ENCODE results near the gene CKM.
"Not testable (repeated sequence)": the region's sequence is repeated elsewhere in the genome, so short reads cannot be mapped to it uniquely, and the experiment has no call there.

CKM gene

DNA sequence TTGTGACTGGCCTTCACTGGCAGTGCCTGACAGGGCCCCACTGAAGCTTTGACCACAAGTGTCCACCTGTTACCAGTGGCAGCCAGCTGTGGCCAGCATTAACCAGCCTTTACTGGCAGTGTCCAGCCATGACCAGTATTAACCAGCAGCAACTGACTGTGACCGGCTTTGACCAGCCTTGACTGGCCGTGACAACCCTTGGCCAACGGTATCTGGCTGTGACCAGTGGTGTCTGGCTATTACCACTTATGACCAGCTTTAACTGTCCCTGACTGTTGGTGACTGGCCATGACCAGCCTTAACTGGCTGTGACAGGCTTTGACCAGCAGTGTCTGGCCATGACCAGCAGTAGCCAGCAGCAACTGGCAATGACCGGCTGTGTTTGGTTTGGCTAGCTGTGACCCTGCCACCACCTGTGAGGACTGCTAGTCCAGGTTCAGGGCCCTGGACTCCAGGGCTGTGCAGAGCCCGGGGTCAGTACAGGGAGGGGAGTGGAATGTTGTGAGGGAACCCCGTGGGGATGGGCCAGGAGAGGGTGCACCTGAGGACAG is 32.2 kb downstream of the CKM start:
- DNase-seq (ENCODE audit: low read depth): no peak

DNA sequence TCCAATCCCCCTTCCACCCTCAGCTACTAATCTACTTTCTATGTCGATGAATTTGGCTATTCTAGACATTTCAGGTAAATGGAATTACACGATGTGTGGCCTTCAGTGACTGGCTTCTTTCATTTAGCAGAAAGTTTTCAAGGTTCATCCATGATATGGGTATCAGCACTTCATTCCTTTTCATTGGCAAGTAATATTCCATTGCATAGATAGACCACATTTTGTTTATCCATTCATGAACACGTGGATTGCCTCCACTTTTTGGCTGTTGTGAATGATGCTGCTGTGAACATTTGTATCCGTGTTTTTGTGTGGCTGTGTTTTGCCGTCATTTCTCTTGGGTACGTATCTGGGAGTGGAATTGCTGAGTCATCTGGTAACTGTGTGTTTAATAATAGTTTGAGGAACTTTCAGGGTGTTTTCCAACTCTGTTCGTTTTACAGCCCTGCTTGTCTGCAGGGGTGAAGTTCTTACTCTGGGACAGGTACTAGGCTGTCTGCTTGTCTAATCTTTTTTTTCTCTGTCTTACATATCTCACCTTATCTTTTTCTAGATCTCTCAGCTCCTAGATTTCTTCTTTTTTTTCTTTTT is 39.1 kb downstream of the CKM start:
- DNase-seq (ENCODE audit: low read depth): no peak

DNA sequence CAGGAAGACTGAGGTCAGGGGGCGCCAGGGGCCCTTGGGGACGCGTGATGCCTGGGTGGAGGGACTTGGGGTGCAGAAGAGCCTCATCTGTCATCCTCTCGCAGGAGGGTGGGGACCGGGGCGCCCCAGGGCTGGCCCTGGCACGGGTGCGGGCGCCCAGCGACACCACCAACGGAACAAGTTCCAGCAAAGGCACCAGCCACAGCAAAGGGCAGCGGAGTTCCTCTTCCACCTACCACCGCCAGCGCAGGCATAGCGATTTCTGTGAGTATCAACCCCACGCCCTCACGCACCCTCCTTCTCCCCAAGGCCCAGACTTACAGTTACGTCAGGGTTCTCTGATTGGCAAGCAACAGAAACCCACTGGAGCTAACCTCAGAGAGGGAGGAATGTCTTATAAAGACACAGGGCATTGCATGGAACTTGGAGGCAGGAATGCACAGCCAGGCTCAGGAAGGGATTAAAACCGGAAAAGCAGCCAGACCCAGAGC is 42.2 kb downstream of the CKM start:
- no peak for DNase-seq (ENCODE audit: low read depth)

DNA sequence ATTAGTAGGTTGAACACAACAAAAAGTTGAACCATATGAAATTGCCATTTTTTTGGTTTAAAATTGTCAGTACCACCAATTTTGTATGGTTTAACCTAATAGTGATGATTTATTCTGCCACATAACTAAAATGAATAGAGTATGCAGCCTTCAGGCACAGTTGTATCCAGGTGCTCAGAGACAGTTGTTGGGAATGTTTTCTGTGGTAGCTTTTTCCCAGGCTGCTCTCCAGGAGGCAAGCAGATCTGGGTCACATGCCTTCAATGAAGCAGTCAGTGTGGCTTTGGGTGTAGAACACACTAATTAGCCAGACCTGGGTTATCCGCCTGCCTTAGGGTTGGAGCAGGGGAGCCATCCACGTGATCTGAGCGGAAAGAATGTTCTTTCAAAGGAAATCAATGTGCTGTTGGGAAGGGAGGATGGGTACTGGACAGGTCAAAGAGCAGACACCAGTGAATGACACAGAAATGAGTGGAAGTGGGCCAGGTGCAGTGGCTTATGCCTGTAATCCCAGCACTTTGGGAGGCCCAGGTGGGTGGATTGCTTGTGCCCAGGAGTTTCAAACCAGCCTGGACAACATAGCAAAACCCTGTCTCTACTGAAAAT is 43.0 kb downstream of the CKM start:
- DNase-seq (ENCODE audit: low read depth): no peak

DNA sequence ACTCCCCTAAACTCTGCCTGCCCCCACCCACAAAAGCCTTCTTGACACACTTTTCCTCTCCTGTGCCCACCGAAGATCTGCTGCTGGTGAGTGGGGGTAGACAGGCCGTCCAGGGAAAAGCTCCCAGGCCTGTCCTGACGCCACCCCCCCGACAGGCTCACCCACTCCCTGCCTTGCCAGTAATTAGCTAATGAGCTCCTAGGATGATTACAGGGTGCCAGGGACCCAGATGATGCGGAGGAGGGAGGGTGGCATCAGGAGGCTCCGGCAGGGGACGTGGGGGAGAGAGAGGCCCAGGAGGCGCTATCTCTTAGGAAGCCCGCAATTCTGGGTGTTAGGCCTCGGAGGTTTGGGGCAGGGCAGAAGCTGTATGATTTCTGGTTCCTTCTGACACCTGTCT is 44.6 kb downstream of the CKM start:
- no peak for DNase-seq (ENCODE audit: low read depth)

DNA sequence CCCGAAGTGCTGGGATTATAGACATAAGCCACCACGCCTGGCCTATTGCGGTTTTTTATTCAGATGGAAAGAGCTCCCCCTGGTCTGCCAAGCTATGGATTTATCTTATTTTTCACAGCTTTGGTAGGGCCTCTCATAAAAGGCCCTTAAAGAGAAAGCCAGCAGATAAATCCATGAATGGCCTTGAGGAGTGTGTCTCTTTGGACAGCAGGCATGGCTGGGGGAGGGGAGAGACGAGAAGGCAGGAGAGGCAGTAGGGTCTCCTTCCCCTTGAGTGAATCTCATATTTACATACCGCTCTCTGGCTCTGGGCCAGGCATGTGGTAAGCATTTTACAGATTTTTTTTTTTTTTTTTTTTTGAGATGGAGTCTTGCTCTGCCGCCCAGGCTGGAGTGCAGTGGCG is 46.4 kb downstream of the CKM start:
- DNase-seq (ENCODE audit: low read depth): no peak

DNA sequence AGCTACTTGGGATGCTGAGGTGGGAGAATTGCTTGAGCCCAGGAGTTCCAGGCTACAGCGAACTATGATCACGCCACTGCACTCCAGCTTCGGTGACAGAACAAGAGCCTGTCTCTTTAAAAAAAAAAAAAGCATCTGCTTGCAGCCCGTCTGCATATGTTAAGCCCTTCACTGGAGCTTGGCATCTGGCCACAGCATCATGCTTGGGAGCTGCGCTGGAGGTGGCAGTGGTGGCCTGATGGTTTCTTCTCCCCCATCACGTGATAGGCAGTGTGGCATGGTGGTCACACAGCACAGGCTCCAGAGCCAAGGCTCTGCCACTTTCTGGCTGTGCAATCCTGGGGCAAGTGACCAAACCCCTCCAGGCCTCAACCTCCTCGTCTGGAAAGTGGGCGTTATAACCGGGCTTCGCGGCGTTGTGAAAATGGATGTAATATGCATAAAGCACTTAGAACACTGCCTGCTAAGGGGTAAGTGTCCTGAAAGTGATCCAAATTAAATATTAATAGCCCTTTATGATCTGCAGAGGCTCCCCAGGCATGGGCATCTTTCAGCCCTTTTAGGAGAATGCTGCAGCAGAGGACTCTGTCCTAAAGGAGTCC is 47.2 kb downstream of the CKM start:
- no peak for DNase-seq (ENCODE audit: low read depth)

DNA sequence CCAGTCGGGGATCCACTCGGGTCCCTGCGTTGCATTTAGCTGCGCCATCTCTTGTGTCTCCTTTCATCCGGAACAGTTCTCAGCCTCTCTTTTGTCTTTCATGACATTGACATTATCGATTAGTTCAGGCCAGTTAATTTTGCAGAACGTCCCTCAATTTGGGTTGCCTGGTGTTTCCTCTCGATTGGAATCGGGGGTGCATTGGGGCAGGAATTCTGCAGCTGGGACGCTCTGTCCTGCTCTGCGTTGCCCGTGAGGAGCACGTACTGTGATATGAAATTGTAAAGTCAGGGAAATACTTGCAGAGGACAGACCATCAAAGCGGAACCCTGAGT is 49.2 kb downstream of the CKM start:
- no peak for DNase-seq (ENCODE audit: low read depth)

DNA sequence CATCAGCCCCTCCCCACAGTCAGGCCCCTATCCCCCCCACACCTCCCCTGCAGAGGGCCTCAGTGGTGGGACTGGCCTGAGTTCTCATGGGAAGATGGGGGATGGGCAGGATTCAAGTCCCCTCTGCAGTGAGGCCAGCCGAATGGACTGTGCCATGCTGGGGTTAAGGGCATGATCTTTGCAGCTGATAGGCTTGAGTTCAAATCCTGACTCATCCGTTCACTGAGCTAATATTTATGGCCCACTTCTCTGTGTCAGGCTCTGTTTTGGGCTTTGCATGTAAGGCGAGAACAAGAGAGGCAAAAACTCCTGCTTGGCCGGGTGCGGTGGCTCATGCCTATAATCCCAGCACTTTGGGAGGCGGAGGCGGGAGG is 51.0 kb downstream of the CKM start:
- no peak for DNase-seq (ENCODE audit: low read depth)

DNA sequence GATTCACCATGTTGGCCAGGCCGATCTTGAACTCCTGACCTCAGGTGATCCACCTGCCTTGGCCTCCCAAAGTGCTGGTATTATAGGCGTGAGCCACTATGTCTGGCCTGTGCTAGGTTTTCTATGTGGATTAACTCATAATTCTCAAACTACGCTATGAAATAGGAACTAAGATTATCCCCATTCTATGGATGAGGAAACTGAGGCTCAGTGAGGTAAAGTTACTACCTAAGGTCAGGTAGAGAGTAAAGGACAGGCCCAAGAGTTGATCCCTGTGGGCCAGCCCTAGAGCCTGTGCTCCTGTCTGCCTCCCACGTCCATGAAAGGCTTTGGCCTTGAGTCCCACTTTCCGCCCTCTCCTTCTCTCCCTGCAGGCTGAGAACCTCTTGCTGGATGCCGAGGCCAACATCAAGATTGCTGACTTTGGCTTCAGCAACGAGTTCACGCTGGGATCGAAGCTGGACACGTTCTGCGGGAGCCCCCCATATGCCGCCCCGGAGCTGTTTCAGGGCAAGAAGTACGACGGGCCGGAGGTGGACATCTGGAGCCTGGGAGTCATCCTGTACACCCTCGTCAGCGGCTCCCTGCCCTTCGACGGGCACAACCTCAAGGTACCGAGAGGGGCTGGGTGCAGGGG is 51.5 kb downstream of the CKM start:
- no peak for DNase-seq (ENCODE audit: low read depth)

DNA sequence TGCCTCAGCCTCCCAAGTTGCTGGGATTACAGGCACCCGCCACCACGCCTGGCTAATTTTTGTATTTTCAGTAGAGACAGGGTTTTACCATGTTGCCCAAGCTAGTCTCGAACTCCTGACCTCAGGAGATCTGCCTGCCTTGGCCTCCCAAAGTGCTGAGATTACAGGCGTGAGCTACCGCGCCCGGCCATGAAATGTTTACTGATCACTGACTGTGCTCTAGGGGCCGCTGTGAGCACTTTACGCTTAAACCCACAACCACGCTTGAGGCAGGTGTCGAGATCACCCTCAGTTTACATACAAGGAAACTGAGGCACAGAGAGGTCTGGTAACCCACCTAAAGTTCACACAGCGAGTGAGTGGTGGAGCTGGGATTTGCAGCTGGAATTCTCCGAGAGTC is 52.7 kb downstream of the CKM start:
- DNase-seq (ENCODE audit: low read depth): not testable (repeated sequence)

DNA sequence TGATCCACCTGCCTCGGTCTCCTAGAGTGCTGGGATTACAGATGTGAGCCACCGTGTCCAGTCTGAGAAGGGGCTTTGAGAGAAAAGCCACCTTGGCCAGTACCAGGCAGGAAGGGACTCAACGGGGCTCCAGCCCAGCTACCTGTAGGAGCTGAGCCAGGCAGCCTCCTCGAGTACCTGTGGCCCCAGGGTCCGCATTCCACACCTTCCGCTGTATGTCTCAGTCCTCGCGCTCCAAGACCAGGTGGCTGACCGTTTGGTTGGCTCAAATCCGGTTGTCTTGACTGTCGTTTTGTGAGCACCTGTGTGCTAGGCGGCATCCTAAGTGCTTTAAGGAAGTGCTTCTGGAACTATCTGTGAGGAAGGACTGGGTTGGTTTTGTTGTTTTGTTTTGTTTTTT is 55.4 kb downstream of the CKM start:
- DNase-seq (ENCODE audit: low read depth): no peak

DNA sequence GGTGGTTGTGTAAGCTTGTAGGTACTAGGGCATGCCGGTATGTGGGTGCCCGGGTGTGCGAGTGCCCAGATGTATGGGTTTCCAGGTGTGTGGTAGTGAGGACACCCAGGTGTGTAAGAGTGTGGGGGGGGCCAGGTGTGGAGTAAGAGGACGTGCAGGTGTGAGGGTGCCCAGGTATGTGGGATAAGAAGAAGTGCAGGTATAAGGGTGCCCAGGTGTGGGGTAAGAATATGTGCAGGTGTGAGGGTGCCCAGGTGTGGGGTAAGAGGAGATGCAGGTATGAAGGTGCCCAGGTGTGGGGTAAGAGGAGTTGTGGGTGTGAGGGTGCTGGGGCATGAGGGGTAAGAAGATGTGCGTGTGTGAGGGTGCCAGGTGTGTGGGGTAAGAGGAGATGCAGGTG is 57.3 kb downstream of the CKM start:
- no peak for DNase-seq (ENCODE audit: low read depth)

DNA sequence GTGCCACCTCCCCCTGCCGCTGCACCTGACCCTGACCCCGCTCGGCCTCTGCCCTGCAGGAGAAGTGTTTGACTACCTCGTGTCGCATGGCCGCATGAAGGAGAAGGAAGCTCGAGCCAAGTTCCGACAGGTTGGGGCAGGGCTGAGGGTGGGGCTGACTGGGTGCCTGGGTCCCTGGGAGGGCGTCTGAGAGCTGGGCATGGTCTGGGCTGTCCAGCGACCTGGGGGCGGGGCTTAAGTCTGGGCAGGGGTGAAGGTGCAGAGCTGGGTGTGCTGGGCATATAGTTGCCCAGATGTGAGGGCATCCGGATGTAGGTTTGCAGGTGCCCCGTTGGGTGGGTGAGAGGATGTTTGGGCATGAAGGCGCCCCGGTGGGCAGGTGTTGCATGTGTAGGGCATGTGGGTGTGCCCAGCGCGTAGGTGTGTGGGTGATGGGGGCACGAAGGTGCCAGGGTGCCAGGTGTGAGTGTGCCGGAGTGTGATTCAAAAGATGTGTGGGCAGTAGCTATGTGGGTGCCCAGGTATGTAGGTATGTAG is 57.8 kb downstream of the CKM start:
- DNase-seq (ENCODE audit: low read depth): no peak

DNA sequence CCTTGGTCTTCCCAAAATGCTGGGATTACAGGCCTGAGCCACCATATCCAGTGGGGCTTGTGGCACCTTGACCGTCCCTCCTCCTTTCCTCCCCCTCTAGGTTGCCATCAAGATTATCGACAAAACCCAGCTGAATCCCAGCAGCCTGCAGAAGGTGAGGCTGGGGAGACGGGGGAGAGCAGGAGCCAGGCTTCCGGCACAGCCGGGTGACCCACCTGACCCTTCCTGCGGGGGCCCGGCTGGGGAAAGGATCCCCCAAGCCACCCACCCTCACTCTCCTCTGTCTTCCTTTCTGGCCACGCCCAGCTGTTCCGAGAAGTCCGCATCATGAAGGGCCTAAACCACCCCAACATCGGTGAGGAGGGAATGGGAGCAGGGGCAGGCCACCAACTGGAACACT is 59.7 kb downstream of the CKM start:
- DNase-seq (ENCODE audit: low read depth): no peak

DNA sequence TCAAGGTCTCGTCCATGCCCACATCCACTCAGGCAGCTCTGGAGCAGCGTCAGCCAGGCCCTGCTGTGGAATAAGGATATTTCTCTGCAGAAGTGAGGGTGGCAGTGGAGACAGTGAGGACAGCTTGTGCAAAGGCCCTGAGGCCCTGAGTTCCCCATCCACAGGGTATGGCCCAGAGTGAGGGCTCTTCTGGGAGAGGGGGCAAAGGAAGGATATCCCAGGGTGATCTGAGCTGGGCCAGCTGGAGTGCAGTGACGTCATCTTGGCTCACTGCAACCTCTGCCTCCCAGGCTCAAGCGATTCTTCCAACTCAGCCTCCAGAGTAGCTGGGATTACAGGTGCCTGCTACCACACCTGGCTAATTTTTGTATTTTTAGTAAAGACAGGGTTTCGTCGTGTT is 60.1 kb downstream of the CKM start:
- no peak for DNase-seq (ENCODE audit: low read depth)

DNA sequence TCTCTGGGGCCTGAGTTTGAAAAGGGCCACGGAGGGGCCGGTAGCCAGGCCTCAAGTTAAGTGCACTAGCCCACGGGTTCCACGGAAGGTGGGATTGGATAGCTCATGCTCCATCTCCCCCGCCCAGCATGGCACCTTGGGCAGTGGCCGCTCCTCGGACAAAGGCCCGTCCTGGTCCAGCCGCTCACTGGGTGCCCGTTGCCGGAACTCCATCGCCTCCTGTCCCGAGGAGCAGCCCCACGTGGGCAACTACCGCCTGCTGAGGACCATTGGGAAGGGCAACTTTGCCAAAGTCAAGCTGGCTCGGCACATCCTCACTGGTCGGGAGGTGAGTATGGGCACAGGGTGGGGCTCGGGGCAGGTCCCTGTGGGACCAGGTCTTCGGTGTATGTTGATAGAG is 63.8 kb downstream of the CKM start:
- DNase-seq (ENCODE audit: low read depth): no peak

DNA sequence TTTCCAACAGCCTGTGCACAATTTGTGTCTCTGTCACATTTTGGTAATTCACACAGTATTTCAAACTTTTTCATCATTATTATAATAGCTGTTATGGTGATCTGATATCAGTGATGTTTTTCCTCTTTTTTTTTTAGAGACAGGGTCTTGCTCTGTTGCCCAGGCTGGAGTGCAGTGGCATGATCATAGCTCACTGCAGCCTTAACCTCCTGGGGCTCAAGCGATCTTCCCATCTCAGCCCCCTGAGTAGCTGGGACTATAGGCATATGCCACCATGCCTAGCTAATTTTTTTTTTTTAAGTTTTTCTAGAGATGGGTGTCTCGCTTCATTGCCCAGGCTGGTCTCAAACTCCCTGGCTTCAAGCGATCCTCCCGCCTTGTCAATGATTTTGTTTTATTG is 65.8 kb downstream of the CKM start:
- DNase-seq (ENCODE audit: low read depth): no peak

Measured in stimulated activated CD8-positive, alpha-beta memory T cell treated with anti-CD3 and anti-CD28 coated beads, Interleukin-15, amount 100 ng/mL, for 1 hour (primary cell).